Activated CD8-positive, alpha-beta T cell treated with anti-CD3 and anti-CD28 coated beads for 36 hours (primary cell): ENCODE results near the gene NHERF1. TPM values are rescaled to one million over a fixed set of nuclear protein-coding genes. Genes with fewer than 3 reads are reported as not detected.

Experiments
- ATAC-seq: fragments of 200-7000 bp; cut with Tn5 transposase; one replicate; pipeline ENCODE4 v1.10.0; 2021; ENCODE audit warnings: mild to moderate bottlenecking, moderate library complexity
- CTCF ChIA-PET: fragments of 350-600 bp; sonication (Branson Sonifier 250); formaldehyde crosslinking; loops from one replicate; lab custom pipeline; 2021; ENCODE audit warnings: antibody characterized with exemption; lab: Charles Lee
- POLR2A ChIA-PET: fragments of 350-600 bp; sonication (Branson Sonifier 250); formaldehyde crosslinking; loops from one replicate; lab custom pipeline; 2021; ENCODE audit warnings: antibody characterized with exemption; lab: Charles Lee
- DNase-seq: peaks from one replicate; pipeline ENCODE4 v3.0.0-alpha.2; 2020
- H3K27ac Mint-ChIP-seq: one replicate; pipeline ENCODE4 v1.8.0; 2021; ENCODE audit warnings: mild to moderate bottlenecking, mixed read lengths
- H3K27me3 Mint-ChIP-seq: one replicate; pipeline ENCODE4 v1.8.0; 2021; ENCODE audit warnings: mixed read lengths
- H3K36me3 Mint-ChIP-seq: one replicate; pipeline ENCODE4 v1.8.0; 2021; ENCODE audit warnings: low read depth, mixed read lengths
- H3K4me1 Mint-ChIP-seq: one replicate; pipeline ENCODE4 v1.8.0; 2021; ENCODE audit warnings: low read depth, mixed read lengths
- H3K4me3 Mint-ChIP-seq: one replicate; pipeline ENCODE4 v1.8.0; 2021; ENCODE audit warnings: mild to moderate bottlenecking, moderate library complexity, mixed read lengths
- H3K9me3 Mint-ChIP-seq: one replicate; pipeline ENCODE4 v1.8.0; 2021; ENCODE audit warnings: mixed read lengths
- CTCF ChIP-seq: fragments of 200-600 bp; IDR thresholded peaks from one replicate; pipeline ENCODE4 v1.8.0; 2022; ENCODE audit warnings: antibody characterized with exemption, mild to moderate bottlenecking
- intact Hi-C: fragments of 100-400 bp; cut with micrococcal nuclease; formaldehyde crosslinking; loops from one replicate; pipeline ENCODE4 v1.10.0; 2022
- total RNA-seq, 2 experiments: library from RNA; stranded (reverse); gene quantifications; one replicate each; pipeline ENCODE4 v1.2.3, GENCODE V29; 2021

NHERF1 gene
- total RNA-seq, 2 experiments from 2014 or later = 143 to 150 TPM

GRCh38 chr17:74715144-74715543 lies 33.3 kb upstream of the NHERF1 start:
- no peaks in the 10 kb centered on the region for H3K36me3 Mint-ChIP-seq
- intact Hi-C loops = no loop called here
- H3K27ac Mint-ChIP-seq = no peak overlapping the region
- DNase-seq = no peak
- no peaks in the 10 kb centered on the region for H3K9me3 Mint-ChIP-seq
- no peak for ATAC-seq
- no peak for TF ChIP-seq CTCF
- POLR2A ChIA-PET = no interaction called here
- peaks cover 9% of the 10 kb centered on the region for H3K4me1 Mint-ChIP-seq
- CTCF ChIA-PET = interaction anchor here (2.5 kb wide), 1 partner anchor 58 kb away, joined by 9 read pairs; no protein-coding TSS in a partner anchor
- H3K27me3 Mint-ChIP-seq = peaks cover 10% of the 10 kb centered on the region
- H3K4me3 Mint-ChIP-seq = no peak overlapping the region

- H3K4me1 Mint-ChIP-seq = no peaks in the 10 kb centered on the region
- no peak overlapping the region for H3K27ac Mint-ChIP-seq
- ChIA-PET CTCF (no interaction called here), POLR2A (no interaction called here)
- H3K27me3 Mint-ChIP-seq = no peaks in the 10 kb centered on the region
- DNase-seq (no peak), ATAC-seq (no peak)
- intact Hi-C loops = loop anchor here (5.0 kb wide), 1 partner anchor 43 kb away; no protein-coding TSS in a partner anchor
- H3K36me3 Mint-ChIP-seq = no peaks in the 10 kb centered on the region
- no peak for TF ChIP-seq CTCF
- no peak overlapping the region for H3K4me3 Mint-ChIP-seq
- no peaks in the 10 kb centered on the region for H3K9me3 Mint-ChIP-seq
Observed at GRCh38 chr17:74720506-74720905, 27.9 kb upstream of the NHERF1 start.

- Mint-ChIP-seq H3K27ac (no peak overlapping the region), H3K4me1 (no peaks in the 10 kb centered on the region), H3K36me3 (no peaks in the 10 kb centered on the region), H3K27me3 (no peaks in the 10 kb centered on the region), H3K9me3 (no peaks in the 10 kb centered on the region), H3K4me3 (no peak overlapping the region)
- no peak for ATAC-seq
- no peak for TF ChIP-seq CTCF
- DNase-seq = no peak
- intact Hi-C loops = loop anchor here (5.0 kb wide), 1 partner anchor 45 kb away; no protein-coding TSS in a partner anchor
- CTCF ChIA-PET = interaction anchor here (1.2 to 4.6 kb wide), 2 partner anchors 14 to 66 kb away, joined by 4 to 22 read pairs; partner anchors contain the start of gene RAB37
- POLR2A ChIA-PET = interaction anchor here (1.1 kb wide), 1 partner anchor 74 kb away, joined by 3 read pairs; no protein-coding TSS in a partner anchor
Observed at GRCh38 chr17:74722782-74723181, 25.6 kb upstream of the NHERF1 start.

- intact Hi-C loops = loop anchor here (5.0 kb wide), 1 partner anchor 47 kb away; no protein-coding TSS in a partner anchor
- Mint-ChIP-seq H3K27ac (no peak overlapping the region), H3K4me1 (no peaks in the 10 kb centered on the region), H3K27me3 (no peaks in the 10 kb centered on the region), H3K4me3 (no peak overlapping the region), H3K9me3 (no peaks in the 10 kb centered on the region), H3K36me3 (no peaks in the 10 kb centered on the region)
- no peak for ATAC-seq
- CTCF ChIA-PET = interaction anchor here (4.6 kb wide), 1 partner anchor 13 kb away, joined by 22 read pairs; the partner anchor contains the start of gene RAB37
- POLR2A ChIA-PET = no interaction called here
- DNase-seq = no peak
- TF ChIP-seq CTCF = no peak
Observed at GRCh38 chr17:74723891-74724290, 24.5 kb upstream of the NHERF1 start.

- DNase-seq (no peak), ATAC-seq (no peak)
- no peaks in the 10 kb centered on the region for H3K27me3 Mint-ChIP-seq
- intact Hi-C loops = no loop called here
- ChIA-PET POLR2A (no interaction called here), CTCF (interaction anchor here (1.2 to 4.6 kb wide), 2 partner anchors 11 to 236 kb away, joined by 4 to 22 read pairs; partner anchors contain the start of gene RAB37)
- H3K27ac Mint-ChIP-seq = no peak overlapping the region
- TF ChIP-seq CTCF = no peak
- H3K36me3 Mint-ChIP-seq = no peaks in the 10 kb centered on the region
- no peaks in the 10 kb centered on the region for H3K9me3 Mint-ChIP-seq
- H3K4me1 Mint-ChIP-seq = peaks cover 1% of the 10 kb centered on the region
- H3K4me3 Mint-ChIP-seq = no peak overlapping the region
Observed at GRCh38 chr17:74725111-74725510, 23.3 kb upstream of the NHERF1 start.
